GM18526 (cell line): ENCODE measurements around the gene HCFC2.

Source experiments
- POLR2A ChIP-seq: IDR thresholded peaks from 3 replicates; pipeline ENCODE4 v1.6.1; 2011; ENCODE audit not compliant: insufficient read length; ENCODE audit errors: extremely low read depth

HCFC2 gene

GRCh38 chr12:104055686-104056388 lies 8.5 kb upstream of the HCFC2 start:
- no peak for TF ChIP-seq POLR2A

DNA sequence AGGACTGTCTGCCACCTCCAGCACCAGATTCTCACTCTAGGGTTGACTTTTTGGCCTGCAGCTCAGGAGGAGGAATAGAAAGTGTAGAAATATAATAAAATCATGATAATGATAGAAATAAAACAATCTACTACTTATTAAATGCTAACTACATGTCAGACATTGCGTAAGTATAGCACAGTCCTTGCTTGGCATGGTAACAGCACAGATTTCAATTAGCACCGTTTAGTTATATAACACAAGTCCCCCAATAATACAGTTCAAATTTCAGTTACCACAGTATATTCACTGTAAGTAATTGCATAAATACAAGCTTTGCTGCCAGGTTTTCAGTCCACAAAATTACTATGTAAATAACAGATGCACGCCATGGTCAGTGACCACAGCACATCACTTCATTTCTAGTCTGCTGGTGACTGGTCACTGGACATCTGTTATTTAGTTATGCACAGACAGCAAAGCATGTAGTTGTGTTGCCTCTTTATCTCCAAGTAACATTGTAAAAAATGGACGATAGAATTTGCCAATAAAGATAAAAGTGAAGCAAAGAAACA lies 7.8 kb upstream of the HCFC2 start:
- no peak for TF ChIP-seq POLR2A

- TF ChIP-seq POLR2A = no peak
These were observed 6.5 kb upstream of the HCFC2 start for GRCh38 chr12:104057771-104058197.

- TF ChIP-seq POLR2A = no peak
These were observed 5.5 kb upstream of the HCFC2 start for GRCh38 chr12:104058802-104059201.

DNA sequence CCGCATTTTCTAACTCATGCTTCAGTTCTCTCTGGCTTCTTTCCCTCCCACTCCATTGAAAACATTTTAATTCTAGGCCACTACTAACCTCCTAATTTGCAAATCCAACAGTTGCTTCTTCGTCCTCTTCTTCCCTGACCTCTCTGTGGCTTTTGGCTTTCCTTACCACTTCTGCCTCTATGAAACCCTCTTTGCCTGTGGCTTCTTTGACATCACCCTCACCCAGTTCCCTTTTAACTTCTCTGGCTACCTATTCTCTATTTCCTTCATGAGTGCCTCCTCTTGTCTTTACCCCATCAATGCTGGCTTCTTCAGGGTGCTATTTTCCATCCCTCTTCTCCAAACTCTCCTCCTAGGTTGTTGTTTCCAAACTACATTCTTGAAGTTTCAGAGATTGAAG lies 4.4 kb upstream of the HCFC2 start:
- TF ChIP-seq POLR2A = no peak

GRCh38 chr12:104060791-104061190 lies 3.5 kb upstream of the HCFC2 start:
- TF ChIP-seq POLR2A = no peak

DNA sequence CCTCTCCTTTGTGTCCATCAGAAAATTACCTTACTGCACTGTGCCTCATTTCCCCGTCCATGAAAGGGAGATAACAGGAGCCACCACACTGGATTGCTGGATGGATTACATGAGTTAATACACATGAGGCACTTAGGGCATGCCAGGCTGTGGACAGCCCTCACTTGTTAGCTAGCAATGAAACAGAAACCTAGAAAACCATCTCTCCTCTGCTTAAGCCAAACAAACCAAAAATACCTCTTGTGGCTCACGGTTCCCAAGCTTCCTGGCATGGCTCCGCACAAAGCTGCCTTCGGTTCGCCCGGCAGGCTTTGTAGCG lies 660 bp upstream of the HCFC2 start:
- TF ChIP-seq POLR2A = no peak

DNA sequence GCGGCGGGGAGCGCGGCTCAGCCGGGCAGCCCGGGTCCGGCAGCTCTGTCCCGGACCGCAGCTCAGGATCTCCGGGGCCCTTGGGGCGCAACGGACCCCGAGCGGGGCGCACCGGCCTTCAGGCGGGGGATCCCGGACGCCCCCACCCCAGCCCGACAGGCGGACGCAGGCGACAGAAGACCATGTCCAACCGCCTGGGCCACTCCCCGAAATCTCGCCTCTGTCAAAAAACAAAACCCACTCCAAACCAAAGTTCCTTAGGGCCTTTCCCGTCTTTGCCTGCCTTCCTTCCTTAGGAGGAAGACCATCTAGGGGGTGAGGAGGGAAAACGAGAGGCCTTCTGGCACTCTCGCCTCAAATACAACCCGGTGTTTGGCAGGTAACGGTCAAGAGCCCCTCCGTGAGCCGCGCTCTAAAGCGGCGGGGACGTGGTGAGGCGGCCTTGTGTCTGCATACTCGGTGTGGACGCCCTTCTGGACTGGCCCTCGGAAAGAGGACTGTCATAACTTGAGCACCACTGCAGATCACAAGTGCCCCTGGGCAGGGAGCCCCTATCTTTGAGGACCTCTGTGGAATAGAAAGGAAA lies 604 bp downstream of the HCFC2 start:
- TF ChIP-seq POLR2A = no peak

- TF ChIP-seq POLR2A = no peak
These were observed 7.8 kb downstream of the HCFC2 start for GRCh38 chr12:104072099-104072498.

GRCh38 chr12:104073699-104074098 lies 9.4 kb downstream of the HCFC2 start:
- no peak for TF ChIP-seq POLR2A

- no peak for TF ChIP-seq POLR2A
These were observed 14.7 kb downstream of the HCFC2 start for GRCh38 chr12:104079024-104079423.

DNA sequence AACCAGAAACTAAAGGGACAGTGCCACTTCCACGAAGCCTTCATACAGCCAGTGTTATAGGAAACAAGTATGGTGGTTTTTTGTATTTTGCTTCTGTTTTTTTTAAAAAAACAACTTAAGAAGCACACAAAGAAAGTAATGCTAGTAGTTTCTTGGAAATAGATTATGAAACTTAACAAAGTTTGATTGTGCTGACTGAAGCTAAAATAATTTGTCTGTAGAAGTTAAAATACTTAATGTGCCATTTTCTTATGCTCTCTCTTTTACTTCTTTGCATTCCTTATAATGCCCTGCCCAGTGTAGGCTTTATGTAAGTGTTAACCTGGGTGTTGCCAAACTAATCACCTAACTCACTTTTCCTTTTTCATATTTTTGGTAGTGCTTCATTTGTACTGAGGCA lies 16.4 kb downstream of the HCFC2 start:
- TF ChIP-seq POLR2A = no peak

DNA sequence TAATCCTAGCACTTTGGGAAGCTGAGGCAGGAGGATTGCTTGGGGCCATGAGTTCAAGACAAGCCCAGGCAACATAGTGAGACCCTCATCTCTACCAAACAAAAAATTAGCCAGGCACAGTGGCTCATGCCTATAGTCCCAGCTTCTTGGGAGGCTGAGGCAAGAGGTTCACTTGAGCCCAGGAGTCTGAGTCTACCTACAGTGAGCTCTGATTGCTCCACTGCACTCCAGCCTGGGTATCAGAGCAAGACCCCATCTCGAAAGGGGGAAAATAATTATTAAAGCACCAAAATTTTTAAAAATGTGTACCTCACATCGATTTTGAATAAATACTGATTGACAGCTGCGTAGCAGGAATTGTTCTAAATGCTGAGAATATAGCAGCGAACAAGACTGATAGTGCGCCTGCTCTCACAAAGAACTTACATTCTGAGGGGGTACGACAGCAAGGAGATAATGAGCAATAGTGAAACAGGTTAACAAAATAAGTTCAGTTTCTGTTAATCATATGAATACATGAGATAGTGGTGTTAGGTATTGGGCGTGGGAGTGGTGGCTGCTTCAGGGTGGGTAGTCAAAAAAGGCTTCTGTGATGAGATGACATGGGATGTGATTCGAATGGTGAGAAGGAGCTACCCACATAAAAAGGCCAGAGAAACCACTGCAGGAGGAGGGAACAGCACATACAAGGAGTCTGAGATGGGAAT lies 19.6 kb downstream of the HCFC2 start:
- no peak for TF ChIP-seq POLR2A

DNA sequence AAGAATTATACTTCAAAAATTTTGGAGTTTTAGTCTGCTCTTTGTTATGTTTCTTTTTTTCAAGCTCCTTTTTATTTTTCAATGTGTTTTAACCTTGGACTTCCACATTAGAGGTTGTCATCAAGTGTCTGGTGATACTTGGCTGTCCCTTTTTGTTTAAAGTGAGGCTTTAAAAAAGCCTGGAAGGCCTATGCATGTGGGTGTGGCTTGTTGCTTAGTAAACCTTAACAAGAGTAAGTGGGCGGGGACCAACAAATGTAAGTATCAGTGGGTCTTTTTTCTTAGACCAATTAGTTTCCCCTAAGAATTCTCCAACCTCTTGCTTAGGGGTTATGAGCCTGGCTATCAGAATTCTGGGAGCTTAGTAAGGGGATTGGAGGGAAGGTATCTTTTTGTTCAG lies 26.4 kb downstream of the HCFC2 start:
- TF ChIP-seq POLR2A = no peak

DNA sequence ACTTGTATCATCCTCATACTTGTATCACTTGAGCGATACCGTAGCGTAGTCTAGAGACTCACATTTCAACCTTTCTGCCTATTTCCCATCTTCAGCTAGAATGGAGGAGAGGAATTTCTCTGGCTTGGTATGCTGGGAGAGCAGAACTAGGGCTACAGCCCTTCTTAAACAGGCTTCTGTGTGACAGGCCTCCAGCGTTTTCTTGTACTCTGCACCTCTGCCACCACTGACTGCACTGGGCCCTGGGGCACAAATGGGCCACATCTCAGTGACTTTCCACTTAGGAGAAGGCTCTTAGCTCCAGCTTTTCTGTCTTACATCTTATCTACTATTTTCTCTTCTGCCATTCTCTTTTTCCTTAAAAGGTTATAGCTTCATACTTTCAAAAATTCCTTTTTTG lies 26.8 kb downstream of the HCFC2 start:
- TF ChIP-seq POLR2A = no peak

DNA sequence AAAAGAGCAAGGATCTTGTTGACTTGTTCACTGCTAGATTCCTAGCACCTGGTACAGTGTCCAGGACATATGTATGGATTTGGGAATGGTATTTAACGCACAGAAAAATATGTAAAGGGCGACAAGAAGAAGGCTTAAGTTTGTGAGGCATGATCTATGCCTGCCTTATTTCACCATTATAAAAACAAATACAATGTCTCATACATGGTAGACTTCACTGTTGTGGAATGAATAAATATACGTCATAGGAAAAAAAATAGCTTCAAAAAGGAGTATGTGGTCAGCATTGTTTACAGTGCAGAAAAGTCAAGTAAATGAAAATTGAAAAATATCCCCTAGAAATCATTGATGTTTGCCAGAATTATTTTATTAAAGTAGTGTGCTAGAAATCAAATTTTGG lies 30.0 kb downstream of the HCFC2 start:
- no peak for TF ChIP-seq POLR2A
